Measurements from ENCODE around the gene COPE. TPM values are rescaled to one million over a fixed set of nuclear protein-coding genes. Genes with fewer than 3 reads are reported as not detected.

The COPE gene
- total RNA-seq, 1 experiment from 2014 or later, result 177 TPM

DNA sequence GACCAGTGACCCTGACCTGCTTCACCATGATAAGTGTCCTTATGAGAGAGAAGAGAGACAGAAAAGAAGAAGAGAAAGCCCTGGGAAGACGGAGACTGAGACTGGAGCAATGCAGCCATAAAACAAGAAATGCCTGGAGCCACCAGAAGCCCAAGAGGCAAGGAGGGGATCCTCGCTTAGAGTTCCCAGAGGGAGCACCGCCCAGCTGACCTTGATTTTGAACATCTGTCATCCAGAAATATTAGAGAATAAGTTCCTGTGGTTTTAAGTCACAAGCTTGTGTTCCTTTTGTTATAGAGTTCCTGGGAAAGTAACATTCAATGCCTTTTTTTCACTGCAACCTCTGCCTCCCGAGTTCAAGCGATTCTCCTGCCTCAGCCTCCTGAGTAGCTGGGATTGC lies 43.5 kb downstream of the COPE start:
- Histone ChIP-seq H3K27me3 (ENCODE audit: control insufficient read depth, insufficient read depth, low read length) (no peaks in the 10 kb centered on the region), H3K4me3 (ENCODE audit: low read depth in 2 of 2, low read length in 2 of 2) (no peak overlapping the region), H3K4me1 (ENCODE audit: control insufficient read depth, insufficient read depth, low read length) (no peaks in the 10 kb centered on the region), H3K36me3 (ENCODE audit: control insufficient read depth, insufficient read depth, low read length) (no peaks in the 10 kb centered on the region), H3K27ac (ENCODE audit: low read length) (no peak overlapping the region), H3K9me3 (ENCODE audit: control insufficient read depth, insufficient read depth, low read depth, low read length) (no peaks in the 10 kb centered on the region)
- POLR2A ChIA-PET, result no interaction called here
- TF ChIP-seq TCF7L2 (IDR thresholded peaks at IDR 0.05; ENCODE audit: low read depth, low read length) (no peak), POLR2AphosphoS5 (IDR thresholded peaks at IDR 0.05; ENCODE audit: low read depth, low read length) (no peak), CTCF (IDR thresholded peaks at IDR 0.05) (no peak)
- TF ChIP-seq, protein P1, sequence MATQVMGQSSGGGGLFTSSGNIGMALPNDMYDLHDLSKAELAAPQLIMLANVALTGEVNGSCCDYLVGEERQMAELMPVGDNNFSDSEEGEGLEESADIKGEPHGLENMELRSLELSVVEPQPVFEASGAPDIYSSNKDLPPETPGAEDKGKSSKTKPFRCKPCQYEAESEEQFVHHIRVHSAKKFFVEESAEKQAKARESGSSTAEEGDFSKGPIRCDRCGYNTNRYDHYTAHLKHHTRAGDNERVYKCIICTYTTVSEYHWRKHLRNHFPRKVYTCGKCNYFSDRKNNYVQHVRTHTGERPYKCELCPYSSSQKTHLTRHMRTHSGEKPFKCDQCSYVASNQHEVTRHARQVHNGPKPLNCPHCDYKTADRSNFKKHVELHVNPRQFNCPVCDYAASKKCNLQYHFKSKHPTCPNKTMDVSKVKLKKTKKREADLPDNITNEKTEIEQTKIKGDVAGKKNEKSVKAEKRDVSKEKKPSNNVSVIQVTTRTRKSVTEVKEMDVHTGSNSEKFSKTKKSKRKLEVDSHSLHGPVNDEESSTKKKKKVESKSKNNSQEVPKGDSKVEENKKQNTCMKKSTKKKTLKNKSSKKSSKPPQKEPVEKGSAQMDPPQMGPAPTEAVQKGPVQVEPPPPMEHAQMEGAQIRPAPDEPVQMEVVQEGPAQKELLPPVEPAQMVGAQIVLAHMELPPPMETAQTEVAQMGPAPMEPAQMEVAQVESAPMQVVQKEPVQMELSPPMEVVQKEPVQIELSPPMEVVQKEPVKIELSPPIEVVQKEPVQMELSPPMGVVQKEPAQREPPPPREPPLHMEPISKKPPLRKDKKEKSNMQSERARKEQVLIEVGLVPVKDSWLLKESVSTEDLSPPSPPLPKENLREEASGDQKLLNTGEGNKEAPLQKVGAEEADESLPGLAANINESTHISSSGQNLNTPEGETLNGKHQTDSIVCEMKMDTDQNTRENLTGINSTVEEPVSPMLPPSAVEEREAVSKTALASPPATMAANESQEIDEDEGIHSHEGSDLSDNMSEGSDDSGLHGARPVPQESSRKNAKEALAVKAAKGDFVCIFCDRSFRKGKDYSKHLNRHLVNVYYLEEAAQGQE (IDR thresholded peaks at IDR 0.05; ENCODE audit: insufficient read depth in 1 of 2, low read depth in 2 of 2, low read length in 1 of 2), result no peak
- intact Hi-C loops (cut with micrococcal nuclease; ENCODE audit: unreplicated experiment), result no loop called here
- ATAC-seq (no peak), DNase-seq (ENCODE audit: low read depth, low spot score) (no peak)
- CTCF ChIA-PET, result no interaction called here
- in situ Hi-C loops (cut with HindIII; ENCODE audit: low pct_unique_long_range_greater_than_20kb, low sequenced_read_pairs), result no loop called here
- no TSS peak for BruUV-seq (replicated peaks)

- Histone ChIP-seq H3K4me1 (ENCODE audit: control insufficient read depth, insufficient read depth, low read length) (no peaks in the 10 kb centered on the region), H3K36me3 (ENCODE audit: control insufficient read depth, insufficient read depth, low read length) (no peaks in the 10 kb centered on the region), H3K9me3 (ENCODE audit: control insufficient read depth, insufficient read depth, low read depth, low read length) (no peaks in the 10 kb centered on the region), H3K27me3 (ENCODE audit: control insufficient read depth, insufficient read depth, low read length) (no peaks in the 10 kb centered on the region), H3K4me3 (ENCODE audit: low read depth in 2 of 2, low read length in 2 of 2) (no peak overlapping the region), H3K27ac (ENCODE audit: low read length) (no peak overlapping the region)
- no peak for TF ChIP-seq TCF7L2 (IDR thresholded peaks at IDR 0.05; ENCODE audit: low read depth, low read length)
- ChIA-PET CTCF (no interaction called here), POLR2A (no interaction called here)
- intact Hi-C loops (cut with micrococcal nuclease; ENCODE audit: unreplicated experiment), result no loop called here
- no TSS peak for BruUV-seq (replicated peaks)
- DNase-seq (ENCODE audit: low read depth, low spot score) (no peak), ATAC-seq (no peak)
- in situ Hi-C loops (cut with HindIII; ENCODE audit: low pct_unique_long_range_greater_than_20kb, low sequenced_read_pairs), result no loop called here
Measured at GRCh38 chr19:18871543-18871942, 47.6 kb downstream of the COPE start.

DNA sequence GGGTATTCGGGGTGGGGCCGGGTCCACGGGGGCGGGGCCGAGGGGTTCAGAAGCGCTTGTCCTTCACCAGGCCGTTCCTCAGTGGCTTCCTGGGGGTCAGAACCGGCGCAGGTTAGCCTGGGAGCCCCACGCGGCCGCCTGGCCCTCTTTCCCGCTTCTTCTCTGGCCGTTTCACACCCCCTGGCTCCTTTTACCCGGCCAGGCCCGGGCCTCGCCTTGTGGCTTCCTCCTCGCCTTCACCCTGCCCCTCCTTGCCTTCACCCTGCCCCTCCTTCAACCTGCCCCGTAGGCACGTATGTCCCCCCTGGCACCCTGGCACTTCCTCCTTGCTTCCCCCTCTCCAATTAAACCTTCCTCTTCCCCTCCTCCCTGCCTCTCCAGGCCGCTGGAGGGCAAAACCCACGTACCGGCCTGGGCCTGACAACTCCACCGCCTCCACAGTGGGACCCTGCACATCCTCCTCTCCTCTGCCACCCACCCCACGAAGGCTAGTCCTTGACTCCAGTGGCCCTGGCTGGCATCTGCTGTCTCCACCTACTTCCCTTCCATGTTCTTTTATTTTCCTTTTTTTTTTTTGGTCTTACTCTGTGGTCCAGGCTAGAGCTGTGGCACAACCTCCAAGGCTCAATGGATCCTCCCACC lies 48.5 kb downstream of the COPE start:
- ChIA-PET CTCF (no interaction called here), POLR2A (no interaction called here)
- Histone ChIP-seq H3K27ac (ENCODE audit: low read length) (no peak overlapping the region), H3K9me3 (ENCODE audit: control insufficient read depth, insufficient read depth, low read depth, low read length) (no peaks in the 10 kb centered on the region), H3K36me3 (ENCODE audit: control insufficient read depth, insufficient read depth, low read length) (no peaks in the 10 kb centered on the region), H3K4me3 (ENCODE audit: low read depth in 2 of 2, low read length in 2 of 2) (no peak overlapping the region), H3K4me1 (ENCODE audit: control insufficient read depth, insufficient read depth, low read length) (no peaks in the 10 kb centered on the region), H3K27me3 (ENCODE audit: control insufficient read depth, insufficient read depth, low read length) (no peaks in the 10 kb centered on the region)
- no TSS peak for BruUV-seq (replicated peaks)
- intact Hi-C loops (cut with micrococcal nuclease; ENCODE audit: unreplicated experiment) (no loop called here), in situ Hi-C loops (cut with HindIII; ENCODE audit: low pct_unique_long_range_greater_than_20kb, low sequenced_read_pairs) (no loop called here)
- no peak for DNase-seq (ENCODE audit: low read depth, low spot score)
- ATAC-seq, result no peak
- TF ChIP-seq TCF7L2 (IDR thresholded peaks at IDR 0.05; ENCODE audit: low read depth, low read length) (no peak), POLR2AphosphoS5 (IDR thresholded peaks at IDR 0.05; ENCODE audit: low read depth, low read length) (no peak), CTCF (IDR thresholded peaks at IDR 0.05) (no peak), SIN3A (IDR thresholded peaks at IDR 0.05; ENCODE audit: borderline replicate concordance, insufficient read depth, low read depth, low read length) (no peak)
- TF ChIP-seq, protein P1 (IDR thresholded peaks at IDR 0.05; ENCODE audit: insufficient read depth in 1 of 2, low read depth in 2 of 2, low read length in 1 of 2), result no peak

Measured in Panc1 (cell line).